Activated naive CD4-positive, alpha-beta T cell treated with Interleukin-2 at 50 U/mL for 16 hours (primary cell): Measurements from ENCODE around the gene ERGIC1.

ENCODE experiments used
- DNase-seq: peaks from one replicate; pipeline ENCODE4 v3.0.0-alpha.2; 2020

The ERGIC1 gene

GRCh38 chr5:172994405-172994804 is 160.4 kb downstream of the ERGIC1 start:
- DNase-seq: no peak

GRCh38 chr5:172999372-172999973 is 165.4 kb downstream of the ERGIC1 start:
- DNase-seq: no peak

- no peak for DNase-seq
Measured at GRCh38 chr5:172999974-173000373, 165.9 kb downstream of the ERGIC1 start.

- DNase-seq: no peak
Measured at GRCh38 chr5:173001229-173001841, 167.3 kb downstream of the ERGIC1 start.
